ENCODE results near the gene OR2J3. TPM values are rescaled to one million over a fixed set of nuclear protein-coding genes. Genes with fewer than 3 reads are reported as not detected.
A peak's percentile ranks its signal among the peaks of the same experiment; 100 is the strongest.

The OR2J3 gene
- total and polyA plus RNA-seq, 8 donors: not detected

DNA sequence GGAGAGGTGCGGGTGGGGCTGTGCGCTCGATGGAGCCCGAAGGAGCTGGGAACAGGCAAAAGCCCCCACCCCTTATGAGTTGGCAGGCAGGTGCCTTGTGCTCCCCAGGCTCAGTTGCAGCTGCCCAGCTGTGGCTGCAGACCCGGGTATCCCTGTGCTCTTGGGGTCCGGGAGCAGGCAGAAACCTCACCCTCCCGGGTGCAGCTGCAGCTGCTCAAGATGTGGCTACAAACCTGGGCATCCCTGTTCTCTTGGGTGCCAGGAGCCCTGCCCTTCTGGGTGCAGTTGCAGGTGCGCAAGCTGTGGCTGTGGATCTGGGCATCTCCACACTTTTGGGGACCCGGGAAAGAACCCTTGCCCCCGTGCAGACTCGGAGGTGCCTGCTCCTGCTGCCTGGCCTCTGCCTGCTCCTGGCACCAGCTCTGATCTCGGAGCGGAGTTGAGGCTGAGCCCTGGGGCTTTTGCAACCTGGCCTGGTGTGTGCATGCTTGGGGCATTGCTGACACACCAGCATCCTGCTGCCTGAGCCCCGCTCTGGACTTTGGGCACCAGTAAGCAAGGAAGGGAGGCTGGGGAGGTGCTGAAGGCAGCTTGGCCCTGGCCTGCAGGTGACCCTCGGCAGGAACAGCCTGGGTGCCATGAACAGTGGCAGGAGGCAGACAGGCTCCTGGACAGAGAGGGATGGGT lies 21.6 kb downstream of the OR2J3 start:
- no peak overlapping the region for H3K4me3 ChIP-seq
- H3K27me3 ChIP-seq: peaks cover 0 to 4% (median 0%) of the 10 kb centered on the region in 4 donors
- TF ChIP-seq, protein P1, sequence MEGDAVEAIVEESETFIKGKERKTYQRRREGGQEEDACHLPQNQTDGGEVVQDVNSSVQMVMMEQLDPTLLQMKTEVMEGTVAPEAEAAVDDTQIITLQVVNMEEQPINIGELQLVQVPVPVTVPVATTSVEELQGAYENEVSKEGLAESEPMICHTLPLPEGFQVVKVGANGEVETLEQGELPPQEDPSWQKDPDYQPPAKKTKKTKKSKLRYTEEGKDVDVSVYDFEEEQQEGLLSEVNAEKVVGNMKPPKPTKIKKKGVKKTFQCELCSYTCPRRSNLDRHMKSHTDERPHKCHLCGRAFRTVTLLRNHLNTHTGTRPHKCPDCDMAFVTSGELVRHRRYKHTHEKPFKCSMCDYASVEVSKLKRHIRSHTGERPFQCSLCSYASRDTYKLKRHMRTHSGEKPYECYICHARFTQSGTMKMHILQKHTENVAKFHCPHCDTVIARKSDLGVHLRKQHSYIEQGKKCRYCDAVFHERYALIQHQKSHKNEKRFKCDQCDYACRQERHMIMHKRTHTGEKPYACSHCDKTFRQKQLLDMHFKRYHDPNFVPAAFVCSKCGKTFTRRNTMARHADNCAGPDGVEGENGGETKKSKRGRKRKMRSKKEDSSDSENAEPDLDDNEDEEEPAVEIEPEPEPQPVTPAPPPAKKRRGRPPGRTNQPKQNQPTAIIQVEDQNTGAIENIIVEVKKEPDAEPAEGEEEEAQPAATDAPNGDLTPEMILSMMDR (IDR thresholded peaks at IDR 0.05): no peak
- no peaks in the 10 kb centered on the region for H3K36me3 ChIP-seq
- DNase-seq (peak in 1 of 6 donors; percentile 27), FAIRE-seq (no peak), ATAC-seq (no peak)
- no peak overlapping the region for H3K27ac ChIP-seq
- WGBS, 2 donors: 54 to 67% methylated on average over 15 of the region's 15 CpGs
- intact Hi-C loops (cut with DNase I): no loop called here
- no peaks in the 10 kb centered on the region for H3K4me1 ChIP-seq
- H3K9me3 ChIP-seq: no peaks in the 10 kb centered on the region

DNA sequence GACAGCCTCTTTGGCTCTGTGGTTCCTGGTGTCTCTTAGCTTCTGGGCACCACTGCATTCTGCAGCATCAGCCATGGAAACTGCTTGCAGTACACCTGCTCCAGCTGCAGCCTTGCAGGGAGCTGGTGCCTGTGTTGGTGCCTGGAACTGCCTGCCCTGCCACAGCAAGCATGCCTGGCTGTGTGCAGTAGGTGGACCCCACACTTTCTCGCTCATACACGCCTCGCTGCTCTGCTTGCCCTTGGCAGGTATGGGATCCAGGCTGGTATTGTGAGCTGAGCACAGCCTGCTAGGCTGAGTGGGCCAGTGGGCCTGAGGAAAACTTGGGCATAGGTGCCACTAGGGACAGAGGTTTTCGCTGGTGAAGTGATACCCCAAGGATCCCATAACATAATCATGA lies 22.8 kb downstream of the OR2J3 start:
- Histone ChIP-seq H3K36me3 (no peaks in the 10 kb centered on the region), H3K9me3 (no peaks in the 10 kb centered on the region), H3K27ac (no peak overlapping the region), H3K4me3 (no peak overlapping the region), H3K27me3 (peaks cover 0 to 4% (median 0%) of the 10 kb centered on the region in 4 donors), H3K4me1 (no peaks in the 10 kb centered on the region)
- FAIRE-seq (no peak), ATAC-seq (no peak), DNase-seq (no peak)
- WGBS, 2 donors: 69 to 81% methylated on average over 4 of the region's 4 CpGs
- intact Hi-C loops (cut with DNase I): no loop called here
- TF ChIP-seq, protein P1 (IDR thresholded peaks at IDR 0.05): no peak

DNA sequence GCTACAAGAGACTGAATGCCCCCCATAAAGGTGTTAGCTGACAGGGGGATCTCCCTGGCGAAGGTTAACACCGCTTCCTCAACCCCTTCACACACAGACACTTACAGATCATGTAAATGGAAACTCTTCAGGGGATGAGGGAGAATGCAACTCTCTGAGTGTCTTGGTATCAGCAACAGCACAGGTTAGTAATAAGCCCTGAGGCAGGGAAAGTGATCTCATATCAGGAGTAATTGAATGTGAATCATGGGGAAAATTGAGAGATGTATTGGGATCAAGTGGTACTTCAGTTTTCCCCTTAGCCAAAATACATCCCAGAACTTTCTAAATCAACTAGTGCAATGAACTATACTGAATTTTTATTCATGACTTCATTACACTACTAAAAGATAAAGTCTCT lies 23.8 kb downstream of the OR2J3 start:
- FAIRE-seq (no peak), ATAC-seq (no peak), DNase-seq (no peak)
- intact Hi-C loops (cut with DNase I): no loop called here
- Histone ChIP-seq H3K4me1 (no peaks in the 10 kb centered on the region), H3K27me3 (peaks cover 0 to 4% (median 0%) of the 10 kb centered on the region in 4 donors), H3K27ac (no peak overlapping the region), H3K36me3 (no peaks in the 10 kb centered on the region), H3K9me3 (no peaks in the 10 kb centered on the region), H3K4me3 (no peak overlapping the region)
- 59 to 61% methylated on average over 2 of the region's 2 CpGs for WGBS, 2 donors
- TF ChIP-seq, protein P1 (IDR thresholded peaks at IDR 0.05): no peak

DNA sequence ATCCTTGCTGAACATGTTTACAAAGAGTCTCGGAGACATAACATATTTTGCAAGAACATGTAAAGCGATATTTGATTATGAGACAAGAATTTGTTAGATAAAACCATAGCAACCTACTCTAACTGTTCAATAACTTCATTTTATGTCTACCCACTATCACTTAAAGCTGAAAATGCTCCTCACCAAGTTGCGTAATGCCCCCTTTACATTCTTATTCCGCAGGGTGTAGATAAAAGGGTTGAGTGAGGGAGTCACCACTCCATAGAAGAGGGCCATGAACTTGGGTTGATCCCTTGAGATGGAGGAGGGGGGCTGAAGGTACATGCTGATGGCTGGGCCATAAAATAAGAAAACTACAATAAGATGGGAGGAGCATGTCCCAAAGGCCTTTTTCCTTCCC lies 29.9 kb downstream of the OR2J3 start:
- WGBS, 2 donors: 72 to 80% methylated on average over 4 of the region's 4 CpGs
- ATAC-seq (no peak), FAIRE-seq (no peak), DNase-seq (no peak)
- intact Hi-C loops (cut with DNase I): no loop called here
- Histone ChIP-seq H3K9me3 (no peaks in the 10 kb centered on the region), H3K4me1 (no peaks in the 10 kb centered on the region), H3K27ac (no peak overlapping the region), H3K27me3 (no peaks in the 10 kb centered on the region), H3K4me3 (no peak overlapping the region), H3K36me3 (no peaks in the 10 kb centered on the region)
- TF ChIP-seq, protein P1 (IDR thresholded peaks at IDR 0.05): no peak

DNA sequence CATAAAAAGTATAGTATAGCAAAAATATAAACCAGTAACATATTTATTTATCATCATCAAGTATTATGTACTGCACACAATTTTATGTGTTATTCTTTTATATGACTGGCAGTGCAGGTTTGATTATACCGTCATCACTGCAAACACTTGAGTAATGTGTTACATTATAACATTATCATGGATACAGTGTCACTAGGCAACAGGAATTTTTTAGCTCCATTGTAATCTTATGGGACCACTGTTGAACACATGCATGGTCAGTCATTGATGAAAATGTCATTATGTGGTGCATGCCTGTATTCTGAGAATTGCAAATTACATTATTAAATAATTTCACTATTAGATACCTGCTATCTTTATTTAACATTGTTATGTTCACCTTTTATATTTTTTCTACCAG lies 33.7 kb downstream of the OR2J3 start:
- Histone ChIP-seq H3K27ac (no peak overlapping the region), H3K4me1 (no peaks in the 10 kb centered on the region), H3K4me3 (no peak overlapping the region), H3K36me3 (no peaks in the 10 kb centered on the region), H3K9me3 (no peaks in the 10 kb centered on the region), H3K27me3 (no peaks in the 10 kb centered on the region)
- no peak for FAIRE-seq
- no peak for DNase-seq
- no peak for ATAC-seq
- intact Hi-C loops (cut with DNase I): no loop called here
- WGBS, 2 donors: 91 to 96% methylated on average over 1 of the region's 1 CpG
- TF ChIP-seq, protein P1 (IDR thresholded peaks at IDR 0.05): no peak

All from pancreas (tissue), 10 donors.